Sigmoid colon (tissue), 4 donors: ENCODE measurements around the gene C1QTNF9.

Source experiments
- CTCF ChIP-seq, 4 experiments: fragments of 450-650 bp in 3 of 4; fragments of 200-600 bp in 1 of 4; IDR thresholded peaks; one replicate each; pipeline ENCODE4 v1.5.1; 2016 to 2019; ENCODE audit warnings: antibody characterized with exemption in 4 of 4, mild to moderate bottlenecking in 3 of 4, moderate library complexity in 2 of 4
- EP300 ChIP-seq, 4 donors: sonication (generic); formaldehyde crosslinking; IDR thresholded peaks; one replicate each; pipeline ENCODE4 v1.6.1; 2017; ENCODE audit warnings: antibody characterized with exemption in 4 of 4
- POLR2A ChIP-seq, 2 donors: fragments of 450-650 bp; IDR thresholded peaks; one replicate each; pipeline ENCODE4 v1.6.1; 2016; ENCODE audit warnings: antibody characterized with exemption in 2 of 2, mild to moderate bottlenecking in 2 of 2, moderate library complexity in 2 of 2

- TF ChIP-seq CTCF (IDR thresholded peaks at IDR 0.05) (no peak), EP300 (IDR thresholded peaks at IDR 0.05) (no peak), POLR2A (IDR thresholded peaks at IDR 0.05) (no peak)
Measured at GRCh38 chr13:24308488-24309020, 826 bp upstream of the C1QTNF9 start.
